Right renal cortex interstitium (tissue), 3 donors: ENCODE measurements around the gene PYDC1. TPM values are rescaled to one million over a fixed set of nuclear protein-coding genes. Genes with fewer than 3 reads are reported as not detected.
"Not testable (repeated sequence)": the region's sequence is repeated elsewhere in the genome, so short reads cannot be mapped to it uniquely, and the experiment has no call there.

Experiments
- DNase-seq, 3 donors: peaks; one replicate each; pipeline ENCODE4 v3.0.0-alpha.2; 2013; ENCODE audit warnings: low read depth in 3 of 3, low spot score in 2 of 3
- polyA plus RNA-seq, 3 donors: library from polyadenylated mRNA; unstranded; fragments of 120-200 nt; gene quantifications; one replicate each; pipeline ENCODE4 v1.2.1, GENCODE V29; 2013; ENCODE audit not compliant: insufficient read length in 3 of 3

PYDC1 gene
- polyA plus RNA-seq = not detected

- DNase-seq = no peak
Observed at GRCh38 chr16:31216422-31217135, at the start of gene PYDC1. TSS of gene PYDC1 (minus strand) at chr16:31217135. CDS start at chr16:31217028, 107 bp downstream.

GRCh38 chr16:31265329-31266245 is 48.7 kb upstream of the PYDC1 start:
- no peak for DNase-seq

DNA sequence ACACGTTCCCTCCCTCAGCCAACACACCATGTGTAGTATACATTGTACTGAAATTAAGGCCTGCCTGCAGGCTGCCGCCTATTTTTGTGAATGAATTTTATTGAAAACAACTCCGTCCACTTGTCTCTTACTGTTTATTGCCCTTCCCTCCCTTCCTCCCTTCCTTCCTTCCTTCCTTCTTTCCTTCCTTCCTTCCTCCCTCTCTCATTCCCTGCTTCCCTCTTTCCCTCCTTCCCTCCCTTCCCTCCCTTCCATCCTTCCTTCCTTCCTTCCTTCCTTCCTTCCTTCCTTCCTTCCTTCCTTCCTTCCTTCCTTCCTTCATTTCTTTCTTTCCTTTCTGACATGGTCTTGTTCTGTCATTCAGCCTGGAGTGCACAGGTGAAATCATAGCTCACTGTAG is 45.1 kb upstream of the PYDC1 start:
- DNase-seq = no peak

- no peak for DNase-seq
Observed at GRCh38 chr16:31260136-31260931, 43.4 kb upstream of the PYDC1 start.

DNA sequence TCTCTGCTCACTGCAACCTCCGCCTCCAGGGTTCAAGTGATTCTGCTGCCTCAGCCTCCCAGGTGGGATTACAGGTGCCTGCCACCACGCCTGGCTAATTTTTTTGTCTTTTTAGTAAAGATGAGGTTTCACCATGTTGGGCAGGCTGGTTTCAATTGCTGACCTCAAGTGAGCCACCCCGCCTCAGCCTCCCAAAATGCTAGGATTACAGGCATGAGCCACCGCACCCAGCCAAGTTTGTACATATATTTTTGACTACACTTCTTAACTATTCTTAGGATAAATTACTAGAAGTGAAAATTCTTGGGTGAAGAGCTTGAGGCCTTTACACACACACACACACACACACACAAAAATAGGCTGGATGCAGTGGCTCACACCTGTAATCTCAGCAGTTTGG is 41.4 kb upstream of the PYDC1 start:
- no peak for DNase-seq

- DNase-seq = no peak
Observed at GRCh38 chr16:31256466-31256865, 39.5 kb upstream of the PYDC1 start.

- no peak for DNase-seq
Observed at GRCh38 chr16:31253642-31254045, 36.7 kb upstream of the PYDC1 start.

DNA sequence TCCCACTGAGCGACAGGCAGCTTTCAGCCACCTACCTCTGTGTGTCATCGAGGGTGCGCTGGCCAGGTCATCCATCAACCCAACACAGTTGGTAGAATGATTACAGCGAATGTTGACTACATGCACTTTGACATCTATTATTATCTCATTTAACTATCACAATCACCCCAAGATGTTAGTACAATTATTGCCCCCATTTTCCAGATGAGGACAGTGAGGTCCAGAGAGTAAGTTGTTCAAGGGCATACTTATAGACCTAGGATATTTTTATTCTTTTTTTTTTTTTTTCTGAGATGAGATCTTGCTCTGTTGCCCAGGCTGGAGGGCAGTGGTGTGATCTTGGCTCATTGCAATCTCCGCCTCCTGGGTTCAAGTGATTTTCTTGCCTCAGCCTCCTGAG is 34.5 kb upstream of the PYDC1 start:
- DNase-seq = no peak

GRCh38 chr16:31250782-31251384 is 33.9 kb upstream of the PYDC1 start:
- no peak for DNase-seq

DNA sequence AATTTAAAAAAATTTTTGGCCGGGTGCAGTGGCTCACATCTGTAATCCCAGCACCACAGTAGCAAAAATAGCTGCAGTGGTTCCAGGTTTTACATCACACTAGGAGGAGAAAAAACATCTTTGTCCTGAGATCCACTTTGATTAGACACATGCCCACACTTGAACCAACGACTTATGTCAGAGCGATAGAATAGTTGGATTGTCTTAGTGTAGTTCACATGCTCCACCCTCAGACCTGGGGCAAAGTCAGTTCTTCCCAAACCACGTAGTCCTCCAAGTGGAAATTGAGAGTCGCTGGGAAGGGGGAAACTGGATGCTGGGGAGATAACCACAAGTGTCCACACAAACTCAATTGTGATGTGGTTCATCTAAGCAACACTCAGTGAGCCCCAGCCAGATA is 31.4 kb upstream of the PYDC1 start:
- DNase-seq = no peak

DNA sequence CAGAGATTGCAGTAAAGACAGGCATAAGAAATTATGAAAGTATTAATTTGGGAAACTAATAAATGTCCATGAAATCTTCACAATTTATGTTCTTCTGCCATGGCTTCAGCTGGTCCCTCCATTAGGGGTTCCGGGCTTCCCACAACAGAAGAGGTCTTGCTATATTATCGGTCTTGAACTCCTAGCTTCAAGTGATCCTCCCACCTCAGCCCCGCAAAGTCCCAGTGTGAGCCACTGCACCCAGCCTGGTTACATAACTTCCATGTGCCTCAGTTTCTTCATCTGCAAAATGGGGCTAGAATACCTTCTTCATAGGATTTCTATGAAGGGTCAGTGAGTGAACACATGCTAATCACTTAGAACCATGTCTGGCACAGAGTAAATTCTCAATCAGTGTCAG is 29.4 kb upstream of the PYDC1 start:
- no peak for DNase-seq

DNA sequence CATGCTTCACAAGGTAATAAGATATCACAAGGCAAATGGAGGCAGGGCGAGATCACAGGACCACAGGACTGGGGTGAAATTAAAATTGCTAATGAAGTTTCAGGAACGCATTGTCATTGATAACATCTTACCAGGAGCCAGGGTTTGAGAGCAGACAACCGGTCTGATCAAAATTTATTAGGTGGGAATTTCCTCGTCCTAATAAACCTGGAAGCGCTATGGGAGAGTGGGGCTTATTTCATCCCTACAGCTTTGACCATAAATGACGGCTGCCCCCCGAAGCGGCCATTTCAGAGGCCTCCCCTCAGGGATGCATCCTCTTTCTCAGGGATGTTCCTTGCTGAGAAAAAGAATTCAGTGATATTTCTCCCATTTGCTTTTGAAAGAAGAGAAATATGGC is 28.7 kb upstream of the PYDC1 start:
- not testable (repeated sequence) for DNase-seq

- no peak for DNase-seq
Observed at GRCh38 chr16:31243734-31244670, 27.1 kb upstream of the PYDC1 start.

GRCh38 chr16:31242206-31242605 is 25.3 kb upstream of the PYDC1 start:
- DNase-seq = no peak

DNA sequence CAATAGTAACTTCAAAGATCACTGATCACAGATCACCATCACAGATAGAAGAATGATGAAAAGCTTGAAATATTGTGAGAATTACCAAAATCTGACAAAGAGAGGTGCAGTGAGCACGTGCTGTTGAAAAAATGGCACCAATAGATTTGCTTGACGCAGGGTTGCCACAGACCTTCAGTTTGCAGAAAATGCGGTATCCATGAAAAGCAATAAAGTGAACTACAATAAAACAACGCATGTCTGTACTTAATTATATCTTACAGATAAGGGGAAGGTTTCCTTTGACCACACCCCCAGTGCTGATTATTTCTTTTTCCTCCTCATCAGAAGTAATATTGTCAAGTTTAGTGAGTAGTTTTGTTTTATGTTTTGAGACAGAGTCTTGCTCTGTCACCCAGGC is 21.1 kb upstream of the PYDC1 start:
- no peak for DNase-seq

GRCh38 chr16:31229501-31229900 is 12.6 kb upstream of the PYDC1 start:
- DNase-seq = no peak

GRCh38 chr16:31228206-31228605 is 11.3 kb upstream of the PYDC1 start:
- DNase-seq = no peak

DNA sequence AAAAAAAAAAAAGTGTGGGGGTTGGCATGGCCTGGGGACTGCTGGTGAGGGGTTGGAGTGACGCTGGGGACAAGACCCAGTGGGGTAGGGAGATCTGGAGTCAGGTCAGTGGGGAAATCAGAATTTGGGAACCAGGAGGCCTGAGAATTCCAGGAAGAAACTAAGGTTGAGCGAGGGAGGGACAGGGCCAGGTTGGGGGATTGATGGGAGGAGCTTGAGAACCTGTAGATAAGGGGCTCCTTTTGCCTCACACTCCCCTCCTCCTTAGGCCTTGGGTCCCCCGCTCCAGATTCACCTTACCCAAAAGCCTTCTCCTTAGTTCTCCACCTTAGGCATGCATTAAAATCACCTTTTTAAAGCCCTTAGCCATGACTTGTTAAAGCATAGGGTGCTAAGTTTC is 8.3 kb upstream of the PYDC1 start:
- DNase-seq = no peak

DNA sequence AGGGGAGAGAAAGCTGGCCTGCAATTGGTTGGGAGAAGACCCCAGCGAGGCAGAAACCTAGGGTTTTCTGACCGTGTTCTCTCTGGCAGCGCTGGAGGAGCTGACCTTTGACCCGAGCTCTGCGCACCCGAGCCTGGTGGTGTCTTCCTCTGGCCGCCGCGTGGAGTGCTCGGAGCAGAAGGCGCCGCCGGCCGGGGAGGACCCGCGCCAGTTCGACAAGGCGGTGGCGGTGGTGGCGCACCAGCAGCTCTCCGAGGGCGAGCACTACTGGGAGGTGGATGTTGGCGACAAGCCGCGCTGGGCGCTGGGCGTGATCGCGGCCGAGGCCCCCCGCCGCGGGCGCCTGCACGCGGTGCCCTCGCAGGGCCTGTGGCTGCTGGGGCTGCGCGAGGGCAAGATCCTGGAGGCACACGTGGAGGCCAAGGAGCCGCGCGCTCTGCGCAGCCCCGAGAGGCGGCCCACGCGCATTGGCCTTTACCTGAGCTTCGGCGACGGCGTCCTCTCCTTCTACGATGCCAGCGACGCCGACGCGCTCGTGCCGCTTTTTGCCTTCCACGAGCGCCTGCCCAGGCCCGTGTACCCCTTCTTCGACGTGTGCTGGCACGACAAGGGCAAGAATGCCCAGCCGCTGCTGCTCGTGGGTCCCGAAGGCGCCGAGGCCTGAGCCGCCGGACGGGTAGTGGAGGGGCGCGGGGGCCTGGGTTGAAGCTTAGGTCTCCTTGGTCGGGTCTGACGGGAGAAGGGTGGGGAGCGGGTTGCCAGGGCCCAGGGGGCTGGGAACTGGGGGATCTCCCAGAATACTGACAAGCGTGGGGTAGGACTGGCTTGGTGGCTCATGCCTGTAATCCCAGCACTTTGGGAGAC is 7.4 kb upstream of the PYDC1 start:
- DNase-seq = no peak
